ENCODE measurements around the gene VWDE. TPM values are rescaled to one million over a fixed set of nuclear protein-coding genes. Genes with fewer than 3 reads are reported as not detected.

VWDE gene
- total and polyA plus RNA-seq, 2 of the 8 experiments (the other 6 are each of a cell fraction or from before 2014, with no cell fraction given) = 11.0 to 21.2 TPM

GRCh38 chr7:12290761-12291160 is 112.9 kb downstream of the VWDE start:
- Histone ChIP-seq H2BK12ac (ENCODE audit: low read depth, low read length) (no peak overlapping the region), H3K9ac (replicated peaks in 1 of 4; ENCODE audit: extremely low read depth in 1 of 4, low read depth in 3 of 4, low read length in 3 of 4) (no peak overlapping the region), H3K4me3 (ENCODE audit: extremely low read depth in 1 of 4, insufficient read depth in 2 of 4, low read depth in 3 of 4, low read length in 4 of 4) (no peak overlapping the region), H3K14ac (ENCODE audit: insufficient read length) (no peak overlapping the region), H2BK5ac (ENCODE audit: low read depth, low read length) (no peak overlapping the region), H3K4me1 (replicated peaks in 1 of 4; ENCODE audit: control insufficient read depth in 3 of 4, insufficient read depth in 4 of 4, low read length in 3 of 4) (no peaks in the 10 kb centered on the region), H4K20me1 (replicated peaks in 1 of 2; ENCODE audit: control insufficient read depth in 1 of 2, insufficient read depth in 2 of 2, low read length in 2 of 2) (no peaks in the 10 kb centered on the region), H3K18ac (ENCODE audit: extremely low read depth, low read length) (no peak overlapping the region), H2BK120ac (replicated peaks; ENCODE audit: low read depth, low read length) (no peak overlapping the region), H4K5ac (ENCODE audit: insufficient read length, low read depth, low read length) (no peak overlapping the region), H3K9me3 (ENCODE audit: insufficient read depth in 2 of 2, low read depth in 1 of 2, low read length in 1 of 2) (peaks cover 12 to 24% of the 10 kb centered on the region in 2 experiments; a peak in 3 of 4 replicates), H3K27ac (ENCODE audit: low read depth, low read length) (no peak overlapping the region), H3K4me2 (ENCODE audit: insufficient read depth in 1 of 2, low read depth in 2 of 2, low read length in 2 of 2) (no peak overlapping the region), H2AFZ (ENCODE audit: low read length) (no peak overlapping the region), H3K79me2 (ENCODE audit: control insufficient read depth in 1 of 2, insufficient read depth in 2 of 2, low read length in 2 of 2) (no peaks in the 10 kb centered on the region), H2BK20ac (ENCODE audit: low read length) (no peak overlapping the region), H3K56ac (replicated peaks; ENCODE audit: insufficient read length, low read depth, low read length) (no peak overlapping the region), H3K36me3 (ENCODE audit: control insufficient read depth in 2 of 4, insufficient read depth in 4 of 4, low read length in 3 of 4) (no peaks in the 10 kb centered on the region; a peak in 1 of 8 replicates), H3K23me2 (ENCODE audit: low read depth, low read length) (no peaks in the 10 kb centered on the region), H2BK15ac (ENCODE audit: low read length) (no peak overlapping the region), H3K4ac (replicated peaks; ENCODE audit: insufficient read length, low read depth, low read length) (no peak overlapping the region), H3K27me3 (replicated peaks in 1 of 4; ENCODE audit: control insufficient read depth in 3 of 4, extremely low read depth in 1 of 4, insufficient read depth in 3 of 4, low read length in 3 of 4) (no peaks in the 10 kb centered on the region), H2AK5ac (ENCODE audit: low read depth, low read length) (no peak overlapping the region), H4K8ac (ENCODE audit: extremely low read depth, insufficient read depth, low read length) (no peak overlapping the region), H4K91ac (replicated peaks; ENCODE audit: insufficient read length, low read length) (no peak overlapping the region), H3K23ac (ENCODE audit: insufficient read length) (no peak overlapping the region), H3K79me1 (ENCODE audit: low read depth, low read length) (no peaks in the 10 kb centered on the region)
- ChIA-PET POLR2A (ENCODE audit: partially characterized antibody) (no interaction called here), CTCF (ENCODE audit: partially characterized antibody) (interaction anchor here (1.0 to 1.6 kb wide), 4 partner anchors 31 to 179 kb away, joined by 3 read pairs; no protein-coding TSS in a partner anchor)
- WGBS, 2 experiments (ENCODE audit: extremely low coverage in 1 of 2, insufficient coverage in 1 of 2, insufficient read length in 1 of 2, insufficient replicate concordance in 2 of 2, low coverage in 1 of 2, low lambda C conversion rate in 2 of 2, missing lambda C conversion rate in 1 of 2) = 87% methylated on average over 1 of the region's 1 CpG; no CpG with 5 or more reads in 1 of the 2 experiments
- FAIRE-seq (no peak), DNase-seq (ENCODE audit: low read depth in 1 of 2, low spot score in 2 of 2) (no peak)
- TF ChIP-seq CHD1 (IDR thresholded peaks at IDR 0.05; ENCODE audit: low read depth, low read length) (no peak), SIN3A (conservative IDR thresholded peaks at IDR 0.05 in 1 of 2, IDR thresholded peaks at IDR 0.05 in 1 of 2; ENCODE audit: low read depth in 1 of 2, low read length in 2 of 2) (no peak), BCL11A (IDR thresholded peaks at IDR 0.05; ENCODE audit: low read depth in 2 of 2, low read length in 2 of 2) (no peak), JUN (IDR thresholded peaks at IDR 0.05; ENCODE audit: low read depth, low read length) (no peak), JUND (IDR thresholded peaks at IDR 0.05; ENCODE audit: low read length) (no peak), TEAD4 (IDR thresholded peaks at IDR 0.05; ENCODE audit: low read depth, low read length) (no peak), CREB1 (IDR thresholded peaks at IDR 0.05) (no peak), SIX5 (IDR thresholded peaks at IDR 0.05; ENCODE audit: low read depth, low read length) (no peak), E2F6 (IDR thresholded peaks at IDR 0.05) (no peak), SP1 (IDR thresholded peaks at IDR 0.05; ENCODE audit: low read depth, low read length) (no peak), SUZ12 (IDR thresholded peaks at IDR 0.05; ENCODE audit: low read length) (no peak), KDM4A (IDR thresholded peaks at IDR 0.05; ENCODE audit: low read depth, low read length, severe bottlenecking) (no peak), GTF2F1 (IDR thresholded peaks at IDR 0.05; ENCODE audit: borderline replicate concordance, low read depth, low read length) (no peak), TCF12 (IDR thresholded peaks at IDR 0.05; ENCODE audit: low read depth, low read length) (no peak), EP300 (IDR thresholded peaks at IDR 0.05; ENCODE audit: borderline replicate concordance in 1 of 2, low read depth in 2 of 2, low read length in 2 of 2) (no peak)

Measured in H1 (cell line).